Iris pigment epithelial cell (primary cell): ENCODE results near the gene MPIG6B.
"Not testable (repeated sequence)": the region's sequence is repeated elsewhere in the genome, so short reads cannot be mapped to it uniquely, and the experiment has no call there.

Source experiments
- DNase-seq: peaks from one replicate; pipeline ENCODE4 v3.0.0-alpha.2; 2011; ENCODE audit warnings: low read depth

The MPIG6B gene

DNA sequence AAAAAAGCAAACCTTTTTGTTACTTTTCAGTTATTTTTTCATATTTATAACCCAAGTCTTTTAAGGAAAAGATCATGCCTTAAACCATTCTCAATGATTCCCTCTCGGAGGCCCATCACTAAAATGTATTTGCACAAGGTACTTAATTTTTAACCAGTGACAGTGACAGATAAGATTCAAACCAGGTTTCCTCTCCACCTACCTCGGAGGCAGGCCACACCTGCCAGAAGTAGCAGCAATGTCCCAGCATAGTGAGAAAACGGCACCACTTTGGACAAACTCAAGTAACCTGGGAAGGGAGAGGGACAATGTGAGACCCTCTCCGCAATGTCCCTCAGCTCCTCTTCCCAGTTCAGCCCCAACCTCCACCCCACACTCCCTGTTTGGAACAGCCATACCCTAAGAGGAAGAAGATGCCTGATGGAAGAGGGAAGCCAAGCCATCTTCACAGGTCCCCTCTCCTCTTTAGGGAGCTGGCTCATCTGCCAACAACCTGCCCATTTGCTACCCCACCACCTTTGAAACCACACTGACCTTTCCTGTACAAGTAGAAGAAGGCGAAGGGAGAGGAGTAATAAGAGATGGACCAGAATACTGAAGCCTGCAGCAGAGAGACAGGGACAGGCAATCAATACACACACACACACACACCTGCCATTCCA is 22.3 kb upstream of the MPIG6B start:
- no peak for DNase-seq

DNA sequence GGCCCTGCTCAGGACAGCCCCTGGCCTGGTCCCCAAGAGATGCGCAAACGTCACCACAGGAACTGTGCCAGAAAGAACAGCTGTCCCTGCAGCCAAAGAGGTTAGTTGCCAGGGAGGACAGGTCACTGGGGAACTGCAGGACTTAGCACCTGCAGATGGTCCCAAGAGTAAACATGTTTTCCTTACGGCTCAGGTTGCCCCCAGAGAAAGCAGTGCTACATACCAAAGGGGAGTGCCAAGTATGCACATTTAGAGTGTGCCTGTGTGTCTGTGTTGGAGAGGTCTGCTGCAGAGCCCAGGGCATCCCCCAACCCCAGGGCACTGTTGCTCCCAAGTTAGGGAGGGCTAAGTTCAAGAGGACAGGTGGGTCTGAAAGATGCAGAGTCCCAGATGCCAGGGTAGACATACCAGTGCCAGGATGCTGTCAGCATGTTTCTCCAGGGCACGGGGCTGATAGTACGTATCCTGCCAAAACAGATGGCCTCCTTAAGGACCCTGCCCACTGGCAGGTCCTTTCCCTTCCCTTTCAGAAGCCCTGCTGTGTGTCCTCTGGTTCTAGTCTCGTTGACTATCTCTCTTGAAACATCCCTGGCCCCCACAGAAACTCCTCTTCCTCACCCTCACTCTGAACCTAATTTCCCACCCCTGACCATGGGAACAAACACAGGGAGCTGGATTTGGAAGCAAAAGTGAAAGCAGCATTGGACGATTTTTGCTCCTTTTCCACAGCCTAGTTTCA is 21.3 kb upstream of the MPIG6B start:
- DNase-seq, result peak; percentile 49

DNA sequence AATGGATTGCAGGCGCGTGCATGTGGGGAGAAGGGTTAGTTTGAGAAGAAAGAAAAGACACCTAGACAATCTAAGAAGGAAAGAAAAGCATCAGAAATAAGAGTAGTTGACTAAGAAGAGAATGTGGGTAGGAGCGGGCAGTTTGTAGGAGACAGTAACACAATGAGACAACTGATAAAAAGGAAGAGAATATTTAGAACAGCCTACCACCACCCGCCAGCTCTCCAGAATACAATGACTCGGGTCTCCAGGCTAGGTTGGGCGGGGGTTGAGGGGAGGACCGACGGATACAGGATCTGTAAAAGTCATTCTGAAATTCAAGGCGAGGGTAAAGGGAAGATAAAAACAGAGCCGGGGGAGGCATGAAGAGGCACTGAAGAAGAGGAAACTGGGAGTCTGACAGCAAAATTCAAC is 20.8 kb upstream of the MPIG6B start:
- DNase-seq, result no peak

DNA sequence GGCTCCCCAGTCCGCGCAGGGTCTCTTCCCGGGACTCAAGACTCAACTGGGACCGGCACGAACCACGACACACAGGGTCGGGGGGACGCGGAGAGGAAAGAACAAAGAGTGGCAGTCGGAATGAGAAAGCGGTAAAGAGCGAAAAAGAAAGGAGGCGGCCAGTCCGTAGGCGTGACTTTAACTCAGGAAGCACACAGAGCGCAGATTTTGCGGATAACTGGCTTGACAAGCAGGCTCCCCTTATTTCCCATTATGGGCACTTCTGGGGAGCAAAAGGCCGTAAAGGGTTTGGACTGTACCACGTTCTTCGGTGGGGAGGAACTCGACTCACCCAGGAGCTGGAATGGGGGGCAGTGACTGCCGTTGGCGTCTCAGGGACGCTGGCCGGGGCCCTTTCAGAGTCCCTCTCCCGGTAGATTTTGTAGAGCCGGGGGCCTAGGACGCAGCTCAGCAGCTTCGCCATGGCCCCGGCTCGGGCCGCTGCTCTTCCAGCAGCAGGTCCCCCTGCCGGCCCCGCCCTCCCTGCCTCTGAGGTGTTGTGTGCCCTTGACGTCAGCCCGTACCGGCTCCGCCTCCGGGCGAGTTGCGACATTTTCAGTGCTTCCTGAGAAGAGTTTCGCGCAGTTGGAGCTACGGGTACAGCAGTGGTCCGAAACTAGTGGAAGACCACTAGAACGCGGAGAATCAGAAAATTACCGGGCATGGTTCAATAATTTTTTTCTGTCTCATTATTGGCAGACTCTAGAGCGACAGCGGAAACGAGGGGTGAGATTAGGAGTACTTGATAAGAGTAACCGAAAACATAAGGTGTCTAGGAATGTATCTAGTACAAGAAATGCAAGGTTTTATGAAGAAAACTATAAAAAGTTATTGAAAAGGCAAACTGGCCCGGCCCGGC is 20.1 kb upstream of the MPIG6B start, which contains the start of gene ABHD16A:
Gene ABHD16A, minus strand, starts transcription at position 506 of the 898 bp plus-strand sequence. Its CDS starts 43 bp downstream, at position 463.
- peak; percentile 99 for DNase-seq

DNA sequence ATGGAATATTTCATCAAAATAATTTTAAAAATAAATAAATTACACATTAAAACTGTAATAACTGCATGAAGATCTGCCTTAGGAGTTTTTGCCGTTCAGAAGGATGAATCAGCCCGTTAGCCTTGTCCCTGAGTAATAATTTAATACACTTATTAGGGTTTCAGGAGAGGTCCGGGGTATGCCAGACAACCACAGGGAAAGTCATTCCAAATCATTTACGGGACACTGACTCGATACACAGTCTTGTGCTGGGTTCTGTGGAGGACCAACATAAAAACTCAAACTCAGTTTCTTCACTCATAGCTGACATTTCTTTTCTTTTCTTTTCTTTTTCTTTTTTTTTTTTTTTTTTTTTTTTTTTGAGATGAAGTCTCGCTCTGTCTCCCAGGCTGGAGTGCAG is 17.2 kb upstream of the MPIG6B start:
- DNase-seq, result no peak

DNA sequence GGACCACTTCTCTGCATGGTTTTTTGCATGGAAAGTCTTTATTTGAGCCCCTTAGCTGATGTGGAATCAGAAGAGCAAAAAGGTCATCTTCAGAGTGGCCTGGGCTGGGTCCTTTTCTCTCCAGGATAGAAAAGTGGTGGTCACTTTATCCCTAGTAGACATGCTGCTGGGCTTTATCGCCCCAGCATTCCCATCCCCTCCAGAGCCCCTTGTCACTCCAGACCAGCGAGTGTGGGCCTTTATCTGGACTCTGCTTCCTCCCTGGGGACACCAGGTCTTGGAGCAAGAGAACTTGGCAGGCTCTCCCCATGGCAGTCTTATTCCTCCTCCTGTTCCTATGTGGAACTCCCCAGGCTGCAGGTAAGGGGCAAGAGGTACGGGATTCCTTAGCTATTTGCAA is 16.6 kb upstream of the MPIG6B start, which contains the start of gene LY6G6F:
Gene LY6G6F, plus strand, starts transcription at position 268 of the 400 bp plus-strand sequence. Its CDS starts 41 bp downstream, at position 309.
- DNase-seq, result no peak

DNA sequence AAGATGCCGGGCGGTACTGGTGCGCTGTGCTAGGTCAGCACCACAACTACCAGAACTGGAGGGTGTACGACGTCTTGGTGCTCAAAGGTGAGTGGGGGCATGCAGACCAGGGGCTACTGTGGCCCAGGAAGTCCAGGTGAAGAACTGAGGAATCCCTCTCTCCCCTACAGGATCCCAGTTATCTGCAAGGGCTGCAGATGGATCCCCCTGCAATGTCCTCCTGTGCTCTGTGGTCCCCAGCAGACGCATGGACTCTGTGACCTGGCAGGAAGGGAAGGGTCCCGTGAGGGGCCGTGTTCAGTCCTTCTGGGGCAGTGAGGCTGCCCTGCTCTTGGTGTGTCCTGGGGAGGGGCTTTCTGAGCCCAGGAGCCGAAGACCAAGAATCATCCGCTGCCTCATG is 15.5 kb upstream of the MPIG6B start:
- DNase-seq, result no peak

DNA sequence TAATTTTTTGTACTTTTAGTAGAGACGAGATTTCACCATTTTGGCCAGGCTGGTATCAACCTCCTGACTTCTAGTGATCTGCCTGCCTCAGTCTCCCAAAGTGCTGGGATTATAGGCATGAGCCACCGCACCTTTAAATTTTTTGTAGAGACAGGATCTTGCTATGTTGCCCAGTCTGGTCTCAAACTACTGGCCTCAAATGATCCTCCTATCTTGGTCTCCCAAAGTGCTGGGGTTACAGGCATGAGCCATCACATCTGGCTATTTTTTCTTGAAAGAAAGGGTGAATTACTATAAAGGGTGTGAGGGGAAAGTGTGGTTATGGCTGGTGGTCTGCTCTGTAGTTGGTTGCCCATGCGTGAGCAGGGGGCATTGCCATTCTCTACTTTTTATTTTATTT is 14.9 kb upstream of the MPIG6B start:
- DNase-seq, result no peak

DNA sequence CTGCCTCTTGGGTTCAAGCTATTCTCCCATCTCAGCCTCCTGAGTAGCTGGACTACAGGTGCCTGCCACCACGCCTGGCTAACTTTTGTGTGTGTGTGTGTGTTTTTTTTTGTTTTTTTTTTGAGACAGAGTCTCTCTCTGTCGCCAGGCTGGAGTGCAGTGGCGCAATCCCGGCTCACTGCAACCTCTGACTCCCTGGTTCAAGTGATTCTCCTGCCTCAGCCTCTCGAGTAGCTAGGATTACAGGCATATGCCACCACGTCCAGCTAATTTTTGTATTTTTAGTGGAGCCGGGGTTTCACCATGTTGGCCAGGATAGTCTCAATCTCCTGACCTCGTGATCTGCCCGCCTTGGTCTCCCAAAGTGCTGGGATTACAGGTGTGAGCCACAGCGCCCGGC is 14.0 kb upstream of the MPIG6B start:
- not testable (repeated sequence) for DNase-seq

DNA sequence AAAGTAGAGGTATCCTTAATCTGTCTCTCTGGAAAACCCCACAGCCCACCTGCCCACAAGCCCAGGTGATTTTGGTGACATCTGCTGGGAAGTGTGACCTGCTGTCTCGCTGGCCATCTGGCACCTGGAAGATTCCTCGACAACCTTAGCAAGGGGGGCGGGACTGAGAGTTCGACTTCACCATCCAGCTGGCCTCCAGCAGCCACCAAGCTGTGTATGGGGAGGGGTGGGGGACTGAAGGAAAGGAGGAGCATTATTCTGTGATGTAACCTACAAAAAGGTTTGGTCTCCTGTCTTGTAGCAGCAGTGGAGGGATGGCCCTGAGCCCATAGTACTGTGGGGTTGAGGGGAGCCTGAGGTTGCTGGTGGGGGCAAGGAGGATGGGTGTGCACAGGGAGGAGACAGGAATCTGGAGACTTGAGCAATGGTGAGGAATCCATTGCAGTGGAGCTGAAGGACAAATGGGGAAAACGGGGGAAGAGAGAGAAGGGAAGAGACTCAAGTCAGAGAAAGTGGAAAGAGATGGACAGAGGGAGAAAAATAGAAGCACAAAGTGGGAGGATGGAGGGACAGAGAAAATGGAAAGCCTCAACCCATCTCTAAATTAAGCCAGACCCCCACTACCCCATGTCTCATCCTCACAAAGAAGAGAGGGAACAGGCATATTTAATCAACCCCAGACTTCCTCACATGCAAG is 12.5 kb upstream of the MPIG6B start:
- no peak for DNase-seq

DNA sequence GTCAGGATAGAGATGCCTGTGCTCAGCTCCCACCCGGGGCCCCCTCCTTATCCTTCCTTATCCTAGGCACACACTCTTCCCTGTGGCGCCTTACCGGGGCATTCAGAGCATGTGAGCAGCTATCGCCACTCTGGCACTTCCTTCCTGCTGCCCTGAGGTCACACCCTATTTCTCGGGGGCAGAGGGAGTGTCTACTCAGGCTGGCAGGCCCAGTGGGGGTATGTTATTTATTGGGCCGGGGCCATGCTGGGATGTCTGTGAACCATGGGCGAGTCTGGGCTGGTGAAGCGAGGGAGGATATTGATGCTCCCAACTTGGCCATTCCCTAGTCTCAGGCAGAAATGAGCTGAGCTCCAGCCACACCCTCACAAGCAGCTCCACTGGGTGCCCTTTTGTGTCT is 11.9 kb upstream of the MPIG6B start:
- no peak for DNase-seq

DNA sequence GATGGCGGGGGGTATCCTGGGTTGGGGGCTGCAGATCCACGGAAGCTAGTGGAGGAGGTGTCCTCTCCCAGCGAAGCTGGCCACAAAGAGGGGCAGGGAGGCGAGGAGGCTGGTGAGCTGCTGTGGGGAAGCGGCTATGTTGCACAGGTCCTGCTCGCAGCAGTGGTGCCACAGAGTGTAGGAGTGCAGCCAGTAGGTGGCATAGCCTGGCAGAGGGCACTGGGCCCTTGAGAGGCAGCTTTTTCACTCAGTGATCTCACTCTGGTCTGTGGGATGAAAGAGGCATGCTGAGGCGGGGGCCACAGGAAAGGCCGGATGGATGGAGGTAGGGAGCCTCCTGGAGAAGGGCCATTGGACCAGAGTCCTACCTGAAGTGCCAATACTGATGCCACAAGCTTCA is 10.9 kb upstream of the MPIG6B start:
- DNase-seq, result no peak

DNA sequence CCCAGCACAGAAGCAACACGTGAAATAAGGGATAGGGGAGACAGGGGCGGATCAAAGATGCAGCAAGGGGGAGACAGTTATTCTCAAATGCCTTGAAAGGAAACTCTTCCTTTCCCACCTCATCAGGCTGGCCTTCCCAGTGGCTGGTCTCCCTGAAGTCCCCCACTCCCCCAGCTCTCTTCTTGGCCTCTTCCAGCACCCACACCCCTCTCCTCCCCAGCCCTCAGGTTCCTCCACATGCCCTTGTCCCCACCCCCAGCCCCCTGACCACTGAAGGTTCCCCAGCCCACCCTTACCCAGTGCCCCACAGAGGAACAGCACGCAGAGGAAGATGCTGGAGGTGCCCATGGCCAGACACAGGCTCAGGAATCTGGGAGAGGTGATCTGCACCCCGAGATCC is 9.7 kb upstream of the MPIG6B start:
- no peak for DNase-seq

DNA sequence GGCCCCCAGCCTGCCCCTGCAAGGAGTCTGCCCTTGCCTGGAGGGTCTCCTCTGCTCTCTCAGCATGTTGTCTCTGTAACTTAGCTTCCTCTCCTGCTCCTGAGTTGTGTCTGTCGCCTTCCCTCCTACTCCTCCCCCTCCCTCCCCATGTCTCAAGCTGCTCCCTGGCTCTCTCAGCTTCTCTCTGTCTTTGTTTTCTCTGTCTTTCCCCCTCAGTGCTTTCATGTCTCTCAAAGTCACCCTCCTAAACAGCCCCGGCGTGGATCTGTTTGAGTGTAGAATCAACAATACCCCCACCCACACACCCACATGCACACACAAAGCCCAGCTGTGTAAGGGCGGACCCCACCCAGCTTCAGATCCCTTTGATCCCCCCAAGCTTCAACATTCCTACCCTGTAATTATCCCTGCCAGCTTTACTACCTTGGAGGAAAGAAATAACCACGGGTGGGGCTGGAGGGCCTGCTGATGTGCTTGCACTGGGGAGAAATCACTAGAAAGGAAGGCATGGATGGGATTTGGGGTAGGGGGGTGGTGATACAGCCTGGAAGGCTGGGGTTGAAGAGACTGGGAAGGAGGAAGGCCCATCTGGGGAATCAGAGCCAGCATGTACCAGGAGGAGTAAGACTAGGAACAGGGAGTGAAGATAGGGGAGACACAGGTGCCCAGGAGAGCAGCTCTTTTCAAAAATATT is 9.0 kb upstream of the MPIG6B start:
- DNase-seq, result no peak

DNA sequence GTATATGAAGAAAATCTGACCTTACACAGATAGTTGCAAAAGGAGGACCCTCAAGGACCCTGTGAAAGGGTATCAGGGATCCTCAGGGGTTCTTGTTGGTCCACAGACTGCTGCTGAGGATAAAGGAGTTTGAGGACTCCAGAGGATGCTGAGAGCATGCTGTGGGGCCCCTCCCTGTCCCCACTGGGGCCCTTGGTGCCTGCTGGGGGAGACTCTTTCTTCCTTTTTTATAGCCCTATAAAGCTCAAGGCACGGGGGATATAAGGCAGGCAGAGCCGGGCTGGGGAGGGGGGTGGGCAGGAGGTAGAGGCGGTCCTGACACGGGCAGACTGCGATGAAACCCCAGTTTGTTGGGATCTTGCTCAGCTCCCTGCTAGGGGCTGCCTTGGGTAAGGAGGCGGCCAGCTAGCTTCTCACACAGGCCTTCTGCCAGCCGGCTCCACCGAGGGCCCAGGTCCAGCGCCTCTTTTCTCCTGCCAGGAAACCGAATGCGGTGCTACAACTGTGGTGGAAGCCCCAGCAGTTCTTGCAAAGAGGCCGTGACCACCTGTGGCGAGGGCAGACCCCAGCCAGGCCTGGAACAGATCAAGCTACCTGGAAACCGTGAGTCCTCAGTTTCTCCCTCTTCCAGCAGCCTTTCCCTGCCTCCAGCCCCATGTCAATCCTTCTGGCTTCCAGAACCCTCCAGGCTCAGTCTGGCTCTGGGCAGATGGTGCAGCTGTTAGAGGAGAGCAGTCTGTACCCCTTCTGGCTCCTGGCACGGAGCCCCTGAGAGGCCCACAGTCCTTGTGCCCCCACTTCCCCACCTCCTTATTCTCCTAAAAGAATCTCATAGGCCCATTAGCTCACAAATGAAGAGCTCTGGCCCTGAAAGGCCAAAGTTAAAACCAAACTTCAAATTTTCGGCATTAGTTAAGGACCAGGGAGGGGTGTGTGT is 7.9 kb upstream of the MPIG6B start, which contains the start of gene LY6G6D:
Gene LY6G6D, plus strand, starts transcription at position 327 of the 937 bp plus-strand sequence. Its CDS starts 8 bp downstream, at position 335.
- no peak for DNase-seq

DNA sequence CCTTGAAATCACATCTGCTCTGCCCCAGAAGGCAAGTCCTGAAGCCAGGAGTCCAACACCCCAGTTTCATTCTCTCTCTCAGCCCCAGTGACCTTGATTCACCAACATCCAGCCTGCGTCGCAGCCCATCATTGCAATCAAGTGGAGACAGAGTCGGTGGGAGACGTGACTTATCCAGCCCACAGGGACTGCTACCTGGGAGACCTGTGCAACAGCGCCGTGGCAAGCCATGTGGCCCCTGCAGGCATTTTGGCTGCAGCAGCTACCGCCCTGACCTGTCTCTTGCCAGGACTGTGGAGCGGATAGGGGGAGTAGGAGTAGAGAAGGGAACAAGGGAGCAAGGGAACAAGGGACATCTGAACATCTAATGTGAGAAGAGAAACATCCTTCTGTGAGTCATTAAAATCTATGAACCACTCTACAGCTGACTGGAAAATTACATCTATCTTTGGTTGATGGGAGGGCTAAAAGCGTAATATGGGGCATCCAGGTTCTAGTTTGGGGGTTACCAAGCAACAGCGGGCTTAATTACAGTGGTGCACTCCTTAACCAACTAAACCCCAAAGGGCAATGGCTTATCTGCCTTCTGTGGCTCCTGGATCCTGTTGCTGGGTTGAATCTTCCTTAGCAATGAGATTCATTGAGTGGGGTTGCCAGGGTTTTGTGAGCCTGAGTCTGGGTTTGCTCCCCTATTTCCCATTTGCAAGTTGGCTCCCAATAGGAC is 5.5 kb upstream of the MPIG6B start:
- DNase-seq, result no peak

DNA sequence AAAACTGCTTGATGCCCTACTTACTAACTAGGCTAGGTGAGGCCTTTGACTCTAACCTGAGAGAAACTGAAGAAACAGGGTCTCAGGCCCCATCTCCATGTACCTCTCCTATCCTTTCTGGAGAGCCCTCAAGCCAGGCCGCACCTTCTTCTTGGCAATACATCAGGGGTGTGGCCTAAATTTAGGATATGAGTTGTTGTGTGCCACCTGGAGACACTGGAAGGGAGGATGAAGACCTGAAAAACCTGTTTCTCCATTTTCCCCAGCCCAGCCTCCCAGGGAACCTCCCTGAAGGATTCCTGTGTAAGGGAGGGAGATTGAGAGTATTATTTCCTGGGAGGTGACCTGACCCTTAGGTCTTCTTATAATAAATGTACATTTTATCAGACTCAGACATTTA is 4.9 kb upstream of the MPIG6B start:
- DNase-seq, result no peak

DNA sequence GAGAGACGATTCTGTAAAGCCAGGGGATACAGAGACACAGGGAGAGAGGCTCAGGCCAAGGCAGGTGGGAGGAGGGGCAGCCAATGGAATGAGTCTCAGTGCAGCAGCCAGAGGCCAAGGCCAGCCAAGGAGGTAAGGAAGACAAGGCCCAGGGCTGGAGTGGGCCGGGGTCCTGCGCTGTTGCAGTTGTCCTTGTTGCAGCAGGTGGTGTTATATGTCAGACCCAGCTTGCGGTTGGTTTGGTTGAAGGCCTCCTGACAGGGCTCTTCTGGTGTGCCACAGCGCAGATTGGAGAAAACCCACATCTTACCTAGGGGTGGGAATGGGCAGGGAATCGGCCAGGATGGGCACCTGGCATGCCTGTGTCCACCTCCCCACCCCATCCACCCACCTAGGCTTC is 4.2 kb upstream of the MPIG6B start:
- DNase-seq, result no peak

DNA sequence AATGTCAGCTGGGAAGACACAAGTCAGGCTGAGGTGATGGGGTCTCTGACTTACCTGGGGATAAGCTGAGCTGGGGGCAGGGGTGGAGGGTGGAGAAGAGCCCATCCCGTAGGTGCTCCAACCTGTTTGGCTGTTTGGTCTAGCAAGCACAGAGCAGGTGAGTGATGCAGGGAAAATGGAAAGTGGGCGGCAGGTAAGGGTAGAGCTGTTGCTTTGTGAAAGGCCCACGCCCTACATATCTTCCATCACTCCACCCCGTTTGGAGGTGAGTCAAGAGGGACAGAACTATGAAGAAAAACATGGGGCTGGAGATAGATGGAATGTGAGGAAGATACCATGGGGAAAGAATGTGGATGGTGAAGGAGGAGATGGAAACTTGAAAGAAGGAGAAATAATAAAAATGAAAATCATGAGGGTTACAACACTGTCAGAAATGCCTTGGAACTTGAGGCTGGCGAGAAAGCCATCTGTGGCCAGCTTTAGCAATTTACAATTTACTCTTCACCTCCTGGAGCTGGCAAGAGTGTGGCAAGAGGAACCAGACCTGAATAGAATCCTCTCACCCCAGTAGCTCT is 2.9 kb upstream of the MPIG6B start:
- DNase-seq, result no peak
